ENCODE measurements around the gene CDK11A.
A peak's percentile ranks its signal among the peaks of the same experiment; 100 is the strongest.
"Not testable (repeated sequence)": the region's sequence is repeated elsewhere in the genome, so short reads cannot be mapped to it uniquely, and the experiment has no call there.

The CDK11A gene

DNA sequence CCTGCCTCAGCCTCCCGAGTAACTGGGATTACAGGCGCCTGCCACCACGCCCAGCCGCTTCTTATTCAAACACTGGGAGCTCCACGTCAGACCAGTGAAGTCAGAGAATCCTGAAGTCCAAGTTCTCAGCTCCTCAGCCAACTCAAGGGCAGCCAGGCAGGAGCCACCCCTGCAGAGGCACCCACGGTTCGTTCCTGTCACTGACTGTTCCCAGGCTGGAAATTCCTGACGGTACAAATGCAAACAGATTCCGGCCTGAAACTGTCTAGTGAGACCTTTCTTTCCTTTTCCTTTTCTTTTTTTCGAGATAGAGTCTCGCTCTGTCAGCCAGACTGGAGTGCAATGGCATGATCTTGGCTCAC lies 43.3 kb downstream of the CDK11A start:
- DNase-seq = no peak

DNA sequence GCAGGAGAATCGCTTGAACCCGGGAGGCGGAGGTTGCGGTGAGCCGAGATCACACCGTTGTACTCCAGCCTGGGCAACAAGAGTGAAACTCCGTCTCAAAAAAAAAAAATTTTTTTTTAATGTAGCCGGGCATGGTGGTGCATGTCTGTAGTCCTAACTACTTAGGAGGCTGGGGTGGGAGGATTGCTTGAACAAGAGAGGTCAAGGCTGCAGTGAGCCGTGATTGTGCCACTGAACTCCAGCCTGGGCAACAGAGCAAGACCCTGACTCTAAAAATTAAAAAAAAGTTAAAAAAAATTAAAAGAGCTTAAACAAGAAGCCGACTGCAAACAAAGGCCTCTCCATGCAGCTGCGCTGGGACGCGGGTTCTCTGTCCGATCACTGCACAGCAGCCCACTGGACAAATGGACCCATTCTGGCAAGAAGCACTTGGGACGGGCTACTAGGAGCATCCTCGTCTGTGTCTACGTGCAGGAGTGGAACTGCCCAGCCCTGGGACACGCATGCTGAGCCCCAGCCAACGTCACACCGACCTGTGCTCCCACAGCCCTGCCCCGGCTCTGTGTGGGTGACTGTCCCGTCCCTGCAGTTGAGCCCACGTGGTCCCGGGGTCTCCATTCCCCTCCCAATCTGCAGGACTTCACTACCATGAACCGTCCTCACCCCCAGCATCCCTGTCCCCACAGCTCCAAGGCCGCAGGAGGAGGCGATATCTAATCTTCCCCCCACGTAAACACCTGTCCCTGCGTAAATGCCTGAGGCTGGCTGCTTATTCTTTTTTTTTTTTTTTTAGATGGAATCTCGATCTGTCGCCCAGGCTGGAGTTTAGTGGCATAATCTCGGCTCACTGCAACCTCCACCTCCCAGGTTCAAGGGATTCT lies 43.9 kb downstream of the CDK11A start:
- DNase-seq = no peak

DNA sequence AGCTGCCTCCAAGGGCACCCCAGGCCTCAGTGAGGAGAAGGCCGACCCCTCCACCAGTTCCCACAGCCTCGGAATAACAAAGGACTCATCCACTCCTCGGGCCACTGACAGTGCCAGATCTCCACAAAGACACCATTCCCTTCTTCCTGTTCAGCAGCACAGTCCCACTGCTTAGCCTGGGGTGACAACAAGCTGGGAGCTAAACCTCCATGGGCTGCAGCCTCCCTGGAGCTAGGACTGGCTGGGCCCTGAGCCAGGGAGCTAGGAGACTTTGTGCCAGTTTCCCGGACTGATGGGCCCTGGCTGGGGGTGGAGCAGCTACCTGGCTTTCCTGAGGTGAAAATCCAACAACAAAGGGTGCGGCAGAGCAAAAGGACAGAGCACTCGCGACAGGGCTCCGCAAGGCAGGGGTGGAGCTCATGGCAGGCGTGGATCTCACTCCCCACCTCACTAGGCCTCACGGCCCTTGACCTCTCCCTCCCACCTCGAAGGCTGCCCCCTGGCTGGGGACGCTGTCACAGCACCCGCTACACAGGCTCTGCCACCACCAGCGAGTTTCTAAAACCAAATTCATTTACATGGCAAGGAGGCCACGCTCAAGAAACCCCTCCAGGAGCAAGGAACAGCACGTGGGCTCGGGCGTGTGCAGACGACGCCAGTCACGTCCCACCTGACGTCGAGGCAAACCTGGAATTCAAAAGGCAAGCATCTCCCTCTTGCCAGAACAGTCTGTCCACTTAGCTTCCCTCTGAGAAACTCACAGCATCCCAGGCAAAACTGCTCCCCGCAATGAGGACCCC lies 45.4 kb downstream of the CDK11A start:
- peak; percentile 2 for DNase-seq

DNA sequence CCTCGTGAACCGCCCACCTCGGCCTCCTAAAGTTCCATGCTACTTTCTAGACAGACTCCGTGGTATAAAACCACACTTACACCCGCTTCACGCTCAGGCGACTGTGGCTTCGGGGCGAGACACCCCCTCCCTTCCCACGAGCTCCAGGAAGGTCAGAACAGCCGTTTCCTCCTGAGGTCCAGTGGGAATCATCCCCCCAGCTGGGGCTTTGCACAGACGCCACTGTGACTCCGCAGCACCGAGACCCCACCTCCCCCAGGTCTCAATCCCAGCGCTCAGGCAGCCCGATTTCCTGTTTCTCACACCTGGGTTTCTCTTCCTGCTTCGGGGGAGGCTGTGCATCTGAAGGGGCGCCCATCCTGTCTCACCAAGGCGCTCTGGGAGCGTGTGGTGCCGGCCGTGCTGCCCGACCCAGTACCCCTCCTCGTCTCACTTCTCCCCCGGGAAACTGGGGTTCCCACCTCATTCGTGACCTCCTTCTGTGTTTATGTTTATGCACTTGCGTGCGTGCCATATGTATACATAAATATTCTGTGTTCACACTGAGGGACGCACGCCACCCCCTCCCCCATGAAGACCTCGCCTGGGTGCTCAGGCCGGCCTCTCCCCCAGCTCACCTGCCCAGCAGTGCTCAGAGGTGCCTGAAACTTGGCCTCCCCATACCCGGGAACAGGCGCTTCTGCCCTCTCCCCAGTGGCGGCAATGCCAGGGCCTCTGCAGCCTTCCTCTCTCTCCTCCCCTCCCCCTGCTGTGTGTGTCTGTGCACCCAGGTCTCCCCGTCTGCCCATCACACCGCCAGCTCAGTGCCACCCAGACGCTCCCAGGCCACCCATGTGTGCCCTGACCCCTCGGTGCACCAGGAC lies 46.2 kb downstream of the CDK11A start:
- no peak for DNase-seq

DNA sequence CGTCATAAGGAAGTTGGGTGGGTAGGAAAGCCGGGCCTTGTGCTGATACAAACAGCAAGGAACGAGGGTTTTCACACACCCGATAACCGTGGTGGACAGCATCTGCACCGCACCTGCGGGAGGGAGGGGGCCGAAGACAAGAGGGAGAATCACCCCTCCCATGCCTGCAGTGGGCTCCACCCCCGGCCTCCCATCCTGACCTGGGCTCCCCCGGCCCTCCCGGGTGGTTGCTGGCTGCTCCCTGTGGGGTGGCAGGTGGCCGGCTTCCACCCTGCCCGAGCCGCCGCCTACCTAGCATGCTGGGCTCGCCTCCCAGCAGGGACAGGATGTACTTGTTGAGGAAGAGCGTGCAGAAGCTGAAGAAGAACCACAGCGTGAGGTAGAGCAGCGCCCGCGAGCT lies 48.1 kb downstream of the CDK11A start:
- DNase-seq = not testable (repeated sequence)

DNA sequence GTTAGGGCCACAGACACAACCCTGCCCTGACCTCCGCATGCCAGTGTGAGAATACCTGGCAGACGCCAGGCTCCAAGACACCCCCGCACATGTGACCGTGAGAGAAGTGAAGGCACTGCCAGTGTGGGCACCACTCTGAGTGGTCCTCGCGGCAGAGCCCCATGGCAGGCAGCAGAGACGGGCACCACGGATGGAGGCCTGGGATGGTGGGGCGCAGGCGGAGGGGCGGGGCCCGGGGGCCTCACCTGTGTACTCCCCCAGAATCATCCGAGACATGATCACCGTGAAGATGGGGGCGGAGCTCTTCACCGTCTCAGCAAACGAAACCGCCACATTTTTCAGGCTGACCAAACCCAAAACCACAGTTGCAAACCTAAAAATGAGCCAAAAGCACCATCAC lies 48.9 kb downstream of the CDK11A start:
- not testable (repeated sequence) for DNase-seq

DNA sequence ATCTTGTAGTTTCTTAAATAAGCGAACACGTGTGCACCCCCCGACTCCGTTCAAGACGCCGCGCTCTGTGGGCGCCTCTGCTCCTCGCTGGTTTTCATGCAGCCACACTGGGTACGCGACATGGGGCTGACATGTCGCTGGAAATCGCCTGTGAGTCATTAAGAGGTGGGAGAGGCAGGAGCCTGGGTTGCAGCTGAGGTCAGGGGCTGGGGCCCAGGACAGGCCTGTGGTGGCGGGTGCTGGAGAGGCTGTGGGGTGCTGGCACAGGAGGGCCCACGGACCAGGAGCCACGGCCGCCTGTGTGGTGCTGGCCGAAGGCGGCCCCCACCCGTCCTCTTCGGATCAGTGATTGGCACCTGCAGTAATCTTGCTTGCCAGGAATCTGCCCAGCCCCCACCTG lies 49.4 kb downstream of the CDK11A start:
- DNase-seq = not testable (repeated sequence)

DNA sequence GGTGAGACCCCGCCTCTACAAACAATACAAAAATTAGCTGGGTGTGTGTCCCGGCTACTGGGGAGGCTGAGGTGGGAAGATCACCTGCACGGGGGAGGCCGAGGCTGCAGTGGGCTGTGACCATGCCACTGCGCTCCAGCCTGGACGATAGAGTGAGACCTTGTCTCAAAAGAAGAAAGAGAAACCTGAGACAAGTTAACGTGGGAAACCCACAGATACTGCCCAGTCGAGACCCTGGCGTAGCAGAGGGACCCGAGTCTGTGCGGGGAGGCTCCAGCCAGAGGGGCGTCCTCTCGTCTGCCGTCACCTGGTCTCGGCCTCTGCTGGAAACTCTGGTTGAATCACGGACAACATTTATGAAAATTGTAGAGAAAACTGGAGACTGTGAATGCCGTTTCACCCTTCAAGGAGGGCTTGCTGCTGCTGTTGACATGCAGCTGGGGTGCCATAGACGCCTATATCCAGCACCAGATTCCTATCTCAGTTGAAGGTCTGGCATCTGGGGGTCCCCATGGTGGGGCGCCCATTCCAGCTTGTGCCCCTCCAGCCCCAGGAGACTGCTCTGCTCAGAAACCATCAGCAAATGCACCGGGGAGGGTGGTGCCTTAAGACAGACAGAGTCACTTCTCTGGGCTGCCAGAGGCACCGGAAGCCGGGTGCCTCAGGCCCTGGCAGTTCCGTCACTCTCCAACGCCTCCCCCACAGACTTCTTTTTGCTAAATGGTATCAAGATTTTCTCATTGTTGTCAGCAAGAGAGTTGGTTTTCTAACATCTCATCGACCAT lies 51.8 kb downstream of the CDK11A start:
- DNase-seq = no peak

DNA sequence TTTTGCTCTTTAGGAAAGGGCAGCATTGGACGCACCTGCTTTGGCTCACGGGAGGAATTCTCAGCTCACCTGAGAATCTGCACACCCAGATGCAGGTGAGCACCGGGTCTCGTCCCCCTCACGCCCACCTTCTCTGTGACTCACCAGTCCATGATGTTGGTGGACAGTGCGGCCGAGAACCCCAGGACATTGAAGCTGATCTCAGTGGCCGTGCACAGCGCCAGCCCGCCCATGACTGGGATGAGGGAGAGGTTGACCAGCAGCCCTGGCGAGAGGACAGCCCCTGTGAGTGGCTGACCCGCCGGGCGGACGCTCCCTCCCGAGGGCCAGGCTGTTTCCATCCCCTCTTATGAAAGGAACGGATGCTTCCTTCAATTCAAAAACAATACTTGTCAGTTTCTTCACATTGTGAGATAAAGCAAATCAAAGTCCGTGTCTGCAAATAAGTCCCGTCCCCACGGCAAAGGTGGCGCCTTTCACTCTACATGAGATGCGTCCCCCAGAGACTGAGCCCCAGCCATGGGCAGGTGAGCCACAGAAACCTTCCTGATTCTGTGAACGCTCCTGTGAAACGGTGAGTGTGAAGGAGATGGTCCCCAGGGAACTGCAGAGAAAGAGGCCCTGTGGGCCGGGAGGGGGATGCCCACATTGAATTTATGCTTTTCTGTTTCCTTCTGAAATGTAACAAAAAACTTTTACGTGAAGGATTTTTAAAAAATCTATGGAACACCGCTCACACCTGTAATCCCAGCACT lies 52.6 kb downstream of the CDK11A start:
- DNase-seq = no peak

DNA sequence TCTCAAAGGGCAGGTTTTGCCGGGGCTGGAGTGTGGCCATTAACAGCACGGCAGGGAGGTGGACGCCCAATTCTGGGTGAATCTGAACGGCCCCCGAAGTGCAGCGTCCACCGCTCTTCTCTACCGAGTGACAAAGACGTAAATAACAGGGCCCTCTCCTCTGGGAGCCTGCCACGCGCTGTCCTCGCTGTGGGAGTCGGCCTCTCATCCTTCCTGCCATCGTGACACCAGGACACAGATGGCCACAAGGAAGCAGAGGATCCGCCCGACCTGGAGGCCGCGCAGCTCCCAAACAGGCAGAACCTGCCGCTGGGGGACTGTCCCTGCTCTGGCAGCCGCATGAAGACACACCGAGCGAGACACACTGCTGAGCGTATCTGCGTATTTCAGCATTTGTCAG lies 53.3 kb downstream of the CDK11A start:
- DNase-seq = no peak

DNA sequence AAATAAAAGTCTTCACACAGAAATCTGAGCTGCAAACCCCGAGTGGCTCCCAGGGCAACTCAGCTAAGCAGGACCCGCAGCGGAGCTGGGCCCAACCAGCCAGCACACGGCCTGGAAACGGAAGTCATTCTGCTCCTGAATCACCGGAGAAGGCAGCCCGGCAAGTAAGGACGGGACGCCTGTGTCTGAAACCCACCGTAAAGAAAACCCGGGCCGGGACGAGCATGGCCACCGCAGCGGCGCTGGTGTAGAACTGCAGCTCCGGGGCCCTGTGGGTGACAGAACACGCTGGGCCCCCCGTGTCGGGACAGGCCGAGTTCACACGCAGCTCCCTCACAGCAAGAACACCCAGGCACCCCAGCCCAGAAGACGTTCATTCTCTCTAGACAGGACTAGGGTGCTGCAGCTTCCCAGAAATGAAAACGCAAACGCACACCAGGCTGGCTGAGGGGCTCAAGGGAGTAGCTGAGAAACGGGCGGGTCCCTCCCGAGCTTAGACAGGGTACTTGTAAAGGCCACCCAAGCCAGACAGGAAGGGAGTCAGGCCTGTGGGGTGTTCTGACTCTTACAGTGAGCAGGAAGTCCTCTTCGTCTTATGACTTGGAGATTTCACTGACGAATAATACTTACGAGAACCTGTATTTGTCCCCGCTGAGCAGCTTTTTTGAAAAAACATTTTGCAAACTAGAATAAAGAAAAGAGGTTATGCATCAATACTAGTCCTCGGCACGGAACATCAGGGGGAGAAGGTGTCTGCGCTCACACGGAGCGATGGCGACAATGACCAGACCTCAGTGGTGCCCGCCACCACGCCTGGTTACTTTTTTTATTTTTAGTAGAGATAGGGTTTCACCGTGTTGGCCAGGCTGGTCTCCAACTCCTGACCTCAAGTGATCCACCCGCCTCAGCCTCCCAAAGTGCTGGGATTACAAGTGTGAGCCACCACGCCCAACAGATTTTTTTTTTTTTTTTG lies 54.4 kb downstream of the CDK11A start:
- no peak for DNase-seq

DNA sequence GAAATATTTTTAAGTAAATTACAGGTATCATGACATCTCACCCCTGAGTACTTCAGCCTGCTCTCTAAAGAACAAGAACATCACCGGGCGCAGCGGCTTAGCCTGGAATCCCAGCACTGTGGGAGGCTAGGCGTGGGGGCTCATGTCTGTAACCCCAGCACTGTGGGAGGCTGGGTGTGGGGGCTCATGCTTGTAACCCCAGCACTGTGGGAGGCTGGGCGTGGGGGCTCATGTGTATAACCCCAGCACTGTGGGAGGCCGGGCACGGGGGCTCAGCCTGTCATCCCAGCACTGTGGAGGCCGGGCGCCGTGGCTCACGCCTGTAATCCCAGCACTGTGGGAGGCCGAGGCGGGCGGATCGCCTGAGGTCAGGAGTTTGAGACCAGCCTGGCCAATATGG lies 57.6 kb downstream of the CDK11A start:
- no peak for DNase-seq

DNA sequence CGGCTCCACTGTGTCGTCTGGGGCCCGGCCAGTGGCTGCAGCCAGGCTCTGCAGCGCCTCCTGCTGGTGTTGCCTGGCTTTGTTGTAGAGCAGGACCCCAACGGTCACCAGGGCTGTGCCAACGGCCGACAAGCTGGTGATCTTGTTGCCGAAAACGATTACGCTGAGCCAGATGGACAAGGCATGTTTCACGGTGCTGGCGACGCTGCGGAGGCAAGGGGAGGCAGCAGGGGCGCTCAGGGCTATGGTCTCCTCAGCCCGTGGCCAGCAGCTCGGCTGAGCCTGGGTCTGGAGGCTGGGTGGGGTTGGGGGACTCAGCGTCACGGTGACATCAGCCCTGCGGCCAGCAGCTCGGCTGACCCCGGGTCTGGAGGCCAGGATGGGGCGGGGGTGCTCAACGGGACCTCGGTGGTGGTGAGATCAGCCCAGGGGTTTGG lies 58.3 kb downstream of the CDK11A start:
- peak; percentile 39 for DNase-seq

DNA sequence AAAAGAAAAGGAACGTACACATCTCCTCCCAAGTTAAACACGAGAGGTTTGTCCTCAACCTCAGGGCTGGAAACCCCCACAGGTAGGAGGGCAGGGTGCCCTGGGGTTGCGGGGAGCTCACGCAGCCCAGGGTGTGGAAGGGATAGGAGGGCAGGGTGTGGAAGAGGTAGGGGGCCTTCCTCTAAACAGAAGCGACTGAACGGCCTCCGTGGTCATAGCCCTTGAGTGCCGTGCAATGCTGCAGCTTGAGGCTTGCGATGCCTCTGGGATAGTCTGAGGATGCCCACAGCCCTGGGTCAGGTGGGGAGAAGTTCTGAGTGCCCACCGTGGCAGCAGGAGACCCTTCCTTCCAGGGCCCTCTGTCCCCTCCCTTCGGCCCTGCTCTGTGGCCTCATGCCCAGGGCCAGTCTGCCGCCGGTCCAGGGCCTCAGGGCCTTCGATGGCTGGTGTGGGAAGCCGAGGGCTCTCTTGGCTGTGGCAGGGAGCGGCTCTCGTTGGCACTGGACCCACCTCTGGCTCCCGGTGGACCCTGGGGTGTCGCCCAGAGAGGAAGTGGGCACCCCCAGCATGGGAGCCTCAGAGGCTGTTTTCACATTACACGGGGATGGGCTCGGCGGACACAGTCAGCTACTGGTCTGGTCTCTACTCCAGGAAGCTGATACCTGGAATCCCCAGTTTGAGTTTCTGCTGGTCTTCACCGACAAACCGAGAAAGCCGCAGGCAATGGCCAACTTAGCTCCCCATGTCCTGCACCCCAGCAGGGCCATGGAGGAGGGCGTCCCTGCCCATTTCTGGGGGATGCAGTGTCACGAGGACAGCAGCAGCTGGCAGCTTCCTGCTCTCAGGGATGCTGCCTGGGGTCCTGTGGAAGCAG lies 59.0 kb downstream of the CDK11A start:
- DNase-seq = no peak

DNA sequence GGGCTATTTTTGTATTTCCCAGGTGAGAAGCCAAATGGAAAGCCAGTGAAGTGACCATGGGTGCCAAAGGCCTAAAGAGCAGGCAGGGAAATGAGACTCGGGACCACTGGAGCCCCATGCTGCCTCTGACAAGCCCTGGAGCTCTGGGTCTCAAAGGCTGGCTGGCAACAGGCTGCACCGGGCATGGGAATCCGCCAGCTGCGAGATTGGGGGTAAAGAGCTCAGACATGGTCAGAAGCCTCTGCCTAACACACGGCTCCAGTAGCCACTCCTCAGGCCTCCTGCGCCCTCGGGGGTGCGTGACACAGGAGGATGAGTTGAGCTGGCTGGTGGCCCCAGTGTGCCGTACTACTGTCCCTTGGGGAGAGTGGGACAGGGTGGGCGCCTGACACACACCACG lies 59.8 kb downstream of the CDK11A start:
- not testable (repeated sequence) for DNase-seq

DNA sequence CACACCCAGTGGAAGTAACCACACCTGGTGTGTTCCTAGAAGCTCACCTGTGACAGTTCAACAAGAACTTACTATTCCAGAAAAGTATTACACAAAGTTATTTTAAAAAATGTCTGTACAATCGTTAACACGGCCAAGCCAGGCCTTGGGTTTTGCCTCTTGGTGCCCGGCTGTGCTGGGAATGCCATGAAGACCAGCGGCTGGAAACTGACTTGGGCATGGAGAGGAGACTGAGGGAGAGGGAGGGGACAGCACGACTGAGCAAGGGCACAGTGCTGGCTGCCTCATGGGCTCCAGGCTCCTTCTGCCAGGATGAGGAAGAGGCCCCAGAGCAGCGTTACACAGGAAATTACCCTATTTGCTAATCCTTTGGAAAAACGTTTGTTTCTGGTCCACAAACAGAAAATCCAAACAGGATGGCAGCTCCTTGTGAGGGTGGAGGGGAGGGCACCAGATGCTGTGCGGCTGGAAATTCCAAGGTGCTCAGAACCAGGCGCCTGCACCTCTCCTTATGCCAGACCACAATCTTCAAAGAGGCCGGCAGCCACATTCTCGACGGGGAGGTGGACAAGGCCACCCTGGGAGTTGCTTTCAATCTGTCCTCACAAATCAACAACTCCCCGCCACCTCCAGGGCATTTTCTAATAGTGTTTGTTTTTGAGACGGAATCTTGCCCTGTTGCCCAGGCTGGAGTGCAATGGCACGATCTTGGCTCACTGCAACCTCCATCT lies 61.2 kb downstream of the CDK11A start:
- not testable (repeated sequence) for DNase-seq

DNA sequence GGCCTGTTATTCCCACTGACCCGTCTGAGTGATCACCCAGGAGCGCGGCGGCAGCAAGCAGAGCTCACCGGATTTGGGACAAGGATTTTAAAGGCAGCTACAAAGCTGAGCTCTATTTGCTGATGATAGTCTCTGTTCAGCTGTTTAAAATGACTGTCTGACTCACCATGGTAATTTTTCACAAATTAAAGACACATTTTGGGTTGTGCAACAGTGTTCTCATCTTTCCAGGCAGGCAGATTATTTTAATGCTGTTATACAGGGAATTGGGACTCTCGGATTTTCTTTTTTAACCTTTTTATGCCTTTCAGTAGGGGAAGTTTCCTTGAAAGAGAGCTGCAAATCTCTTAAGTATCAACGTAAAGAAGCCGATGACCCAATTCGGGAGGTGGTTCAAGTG lies 61.8 kb downstream of the CDK11A start:
- DNase-seq = not testable (repeated sequence)

Data from suppressor macrophage treated with lipopolysaccharide for 4 hours (primary cell).